HEK293T (cell line): ENCODE results near the gene SLC6A1.

ENCODE experiments used
- BHLHE40 ChIP-seq: fragments of 450-650 bp; IDR thresholded peaks from 2 replicates; pipeline ENCODE4 v1.6.1; 2016; ENCODE audit warnings: mild to moderate bottlenecking, moderate library complexity, borderline replicate concordance
- CTBP1 ChIP-seq: fragments of 450-650 bp; IDR thresholded peaks from 2 replicates; pipeline ENCODE4 v1.6.1; 2016; ENCODE audit warnings: borderline replicate concordance
- ELF4 ChIP-seq: fragments of 450-650 bp; IDR thresholded peaks from 2 replicates; pipeline ENCODE4 v1.6.1; 2017; ENCODE audit warnings: antibody characterized with exemption
- FOXA1 ChIP-seq: fragments of 450-650 bp; IDR thresholded peaks from 2 replicates; pipeline ENCODE4 v1.6.1; 2016; ENCODE audit warnings: mild to moderate bottlenecking
- FOXM1 ChIP-seq: fragments of 450-650 bp; IDR thresholded peaks from 2 replicates; pipeline ENCODE4 v1.6.1; 2017; ENCODE audit warnings: mild to moderate bottlenecking, borderline replicate concordance
- HDGF ChIP-seq: fragments of 450-650 bp; IDR thresholded peaks from 2 replicates; pipeline ENCODE4 v1.6.1; 2017; ENCODE audit warnings: antibody characterized with exemption, borderline replicate concordance
- L3MBTL2 ChIP-seq: fragments of 450-650 bp; conservative IDR thresholded peaks from 2 replicates; pipeline ENCODE4 v1.6.1; 2016; ENCODE audit warnings: mild to moderate bottlenecking
- LEF1 ChIP-seq: fragments of 450-650 bp; IDR thresholded peaks from 2 replicates; pipeline ENCODE4 v1.6.1; 2017; ENCODE audit warnings: mild to moderate bottlenecking, borderline replicate concordance
- NFRKB ChIP-seq: fragments of 450-650 bp; IDR thresholded peaks from 2 replicates; pipeline ENCODE4 v1.6.1; 2016; ENCODE audit warnings: mild to moderate bottlenecking, moderate library complexity
- PKNOX1 ChIP-seq: fragments of 450-650 bp; IDR thresholded peaks from 2 replicates; pipeline ENCODE4 v1.6.1; 2016
- SP1 ChIP-seq: fragments of 450-650 bp; IDR thresholded peaks from 2 replicates; pipeline ENCODE4 v1.6.1; 2017
- SUZ12 ChIP-seq: fragments of 450-650 bp; IDR thresholded peaks from 2 replicates; pipeline ENCODE4 v1.6.1; 2016; ENCODE audit warnings: mild to moderate bottlenecking
- TARDBP ChIP-seq: fragments of 450-650 bp; IDR thresholded peaks from 2 replicates; pipeline ENCODE4 v1.6.1; 2016

DNA sequence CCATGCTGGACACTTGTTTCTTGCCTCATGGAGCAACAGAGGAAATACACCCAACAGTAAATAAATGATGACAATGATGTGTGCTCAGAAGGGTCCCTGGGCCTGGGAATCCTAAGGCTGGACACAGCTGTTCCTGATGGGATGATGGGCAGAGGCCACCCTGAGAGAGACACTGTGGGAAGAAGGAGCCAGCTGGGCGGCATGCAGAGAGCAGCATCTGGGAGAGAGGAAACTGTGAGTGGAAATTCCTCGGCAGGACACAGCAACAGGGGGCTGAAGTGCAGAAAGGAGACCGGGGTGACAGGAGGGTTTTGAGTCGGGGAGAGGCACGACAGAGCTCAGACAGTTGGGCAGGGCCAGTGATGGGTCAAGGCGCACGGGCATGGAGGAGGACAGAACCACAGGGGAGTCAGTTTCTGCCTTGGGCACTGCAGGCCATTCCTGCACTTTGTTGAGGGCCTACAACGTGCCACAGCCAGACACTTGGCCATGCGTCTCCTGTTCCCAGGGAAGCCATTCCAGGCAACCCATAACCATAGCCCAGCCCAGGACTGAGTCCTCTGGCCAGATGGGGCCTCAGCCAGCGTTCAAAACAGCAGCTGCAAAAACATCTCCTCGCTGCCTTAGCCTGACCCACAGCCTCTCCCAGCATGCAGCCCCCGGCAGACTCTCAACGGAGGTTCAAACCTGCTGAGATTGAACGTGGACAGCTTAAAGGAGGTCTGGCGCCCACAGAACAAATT lies 36.7 kb upstream of the SLC6A1 start:
- TF ChIP-seq L3MBTL2 (no peak), SP1 (no peak), BHLHE40 (no peak), SUZ12 (no peak), ELF4 (no peak), FOXM1 (no peak), FOXA1 (no peak), TARDBP (no peak), CTBP1 (no peak), LEF1 (no peak), NFRKB (no peak), PKNOX1 (no peak), HDGF (no peak)
